Activated T-helper 1 cell treated with Interleukin-2 at 50 U/mL for 16 hours (primary cell): Measurements from ENCODE around the gene PSMD3.

Experiments
- DNase-seq: peaks from one replicate; pipeline ENCODE4 v3.0.0-alpha.2; 2020; ENCODE audit warnings: low read depth

PSMD3 gene

DNA sequence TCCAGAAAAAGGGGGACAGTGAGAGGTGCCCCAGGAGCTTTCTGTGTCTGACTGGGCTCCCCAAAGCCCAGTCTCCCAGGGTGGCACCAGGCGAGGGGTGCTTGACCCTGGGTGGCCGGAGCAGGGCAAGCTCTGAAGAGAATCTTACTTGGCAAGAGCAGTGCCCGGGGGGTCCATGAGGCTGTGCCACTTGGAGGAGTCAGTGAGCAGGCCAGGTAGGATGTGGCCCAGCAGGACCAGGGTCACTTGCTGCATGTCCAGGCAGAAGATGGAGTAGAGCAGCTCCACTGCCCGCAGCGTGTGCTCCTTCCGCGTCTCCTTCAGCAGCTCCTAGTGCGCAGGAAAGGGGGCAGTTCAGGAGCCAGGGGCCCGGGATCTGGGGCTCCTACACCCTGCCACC lies 41.9 kb downstream of the PSMD3 start:
- DNase-seq = no peak

DNA sequence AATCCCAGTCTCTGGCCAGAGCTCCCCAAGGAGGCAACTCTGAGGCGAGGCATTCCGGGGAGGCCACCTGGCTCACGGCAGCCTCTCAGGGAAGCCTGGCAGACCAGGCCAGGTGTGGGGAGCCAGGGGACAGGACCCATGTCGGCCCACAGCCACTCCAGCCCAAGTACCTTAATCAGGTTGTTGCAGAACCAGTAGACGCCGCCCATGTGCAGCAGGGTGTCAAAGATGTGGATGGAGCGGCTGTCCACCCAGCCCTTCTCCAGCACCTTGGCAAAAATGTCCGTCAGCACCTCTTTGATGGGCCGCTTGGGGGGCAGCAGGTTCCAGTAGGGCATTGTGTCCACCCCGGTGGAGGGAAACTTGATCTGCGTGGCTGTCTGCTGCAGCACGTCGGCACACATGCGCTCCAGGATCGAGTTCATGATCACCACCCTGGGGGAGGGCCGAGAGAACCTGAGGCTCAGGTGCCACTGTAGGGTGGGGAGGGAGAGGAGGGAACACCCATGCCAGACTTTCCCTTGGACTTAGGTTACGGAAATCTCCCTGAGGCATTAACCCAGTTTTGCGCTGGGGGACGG lies 42.4 kb downstream of the PSMD3 start:
- no peak for DNase-seq

DNA sequence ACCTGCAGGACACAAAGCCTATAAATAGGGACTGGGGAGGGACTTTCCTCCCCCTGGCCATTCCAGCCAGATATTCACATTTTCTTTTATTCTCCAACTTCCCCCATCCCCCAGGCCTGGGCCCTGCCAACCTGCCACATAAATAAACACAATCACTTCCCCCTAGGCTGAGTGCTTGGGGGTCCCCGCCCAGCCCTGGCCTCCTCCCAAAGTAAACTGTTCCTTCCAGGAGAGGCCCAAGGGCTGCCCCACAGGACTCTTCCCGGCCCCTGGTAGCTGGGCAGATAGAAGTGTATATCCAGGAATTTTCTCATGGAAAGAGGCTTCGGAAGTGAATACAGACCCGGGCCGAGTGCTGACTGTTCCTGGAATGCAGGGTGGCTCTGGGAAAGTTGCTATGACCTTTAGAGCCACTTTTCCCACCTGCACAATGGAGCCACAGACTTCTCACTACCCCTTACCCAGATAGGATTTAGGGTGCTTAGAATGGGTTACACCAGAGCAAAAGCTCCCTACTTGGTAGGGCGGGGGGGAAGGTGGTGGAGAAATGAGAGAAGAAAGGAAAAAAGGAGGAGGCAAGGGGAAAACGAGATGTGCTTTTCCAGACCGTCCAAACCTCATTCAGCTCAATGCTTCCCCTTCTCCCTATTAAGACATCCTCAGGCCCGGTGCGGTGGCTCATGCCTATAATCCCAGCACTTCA lies 43.1 kb downstream of the PSMD3 start:
- no peak for DNase-seq

DNA sequence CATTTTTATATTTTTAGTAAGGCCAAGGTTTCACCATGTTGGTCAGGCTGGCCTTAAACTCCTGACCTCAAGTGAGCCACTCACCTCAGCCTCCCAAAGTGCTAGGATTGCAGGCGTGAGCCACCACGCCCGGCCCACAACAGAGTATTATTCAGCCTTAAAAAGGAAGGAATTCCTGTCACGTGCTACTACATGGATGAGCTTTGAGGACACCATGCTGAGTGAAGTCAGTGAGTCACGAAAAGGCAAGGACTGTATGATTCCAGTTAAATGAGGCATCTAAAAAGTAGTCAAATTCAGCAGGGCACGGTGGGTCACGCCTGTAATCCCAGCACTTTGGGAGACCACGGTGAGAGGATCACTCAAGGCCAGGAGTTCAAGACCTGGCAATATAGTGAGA lies 44.3 kb downstream of the PSMD3 start:
- no peak for DNase-seq

DNA sequence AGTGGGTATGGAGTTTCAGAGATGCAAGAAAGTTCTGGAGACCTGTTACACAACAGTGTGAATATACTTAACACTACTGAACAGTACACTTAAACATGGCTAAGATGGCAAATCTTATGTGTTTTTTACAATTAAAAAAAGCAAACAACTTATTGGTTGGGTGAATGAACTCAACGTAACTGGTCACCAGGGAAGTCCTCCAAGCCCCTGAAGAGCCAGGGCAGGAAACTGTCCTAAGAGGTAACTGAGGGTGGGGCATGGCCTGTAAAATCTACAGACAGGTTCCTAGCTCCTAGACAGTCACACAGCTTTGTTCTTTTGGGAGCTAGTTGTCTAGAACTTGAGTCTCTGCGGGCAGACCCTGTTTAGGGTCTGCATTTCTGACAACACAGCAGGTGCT lies 45.0 kb downstream of the PSMD3 start:
- no peak for DNase-seq

DNA sequence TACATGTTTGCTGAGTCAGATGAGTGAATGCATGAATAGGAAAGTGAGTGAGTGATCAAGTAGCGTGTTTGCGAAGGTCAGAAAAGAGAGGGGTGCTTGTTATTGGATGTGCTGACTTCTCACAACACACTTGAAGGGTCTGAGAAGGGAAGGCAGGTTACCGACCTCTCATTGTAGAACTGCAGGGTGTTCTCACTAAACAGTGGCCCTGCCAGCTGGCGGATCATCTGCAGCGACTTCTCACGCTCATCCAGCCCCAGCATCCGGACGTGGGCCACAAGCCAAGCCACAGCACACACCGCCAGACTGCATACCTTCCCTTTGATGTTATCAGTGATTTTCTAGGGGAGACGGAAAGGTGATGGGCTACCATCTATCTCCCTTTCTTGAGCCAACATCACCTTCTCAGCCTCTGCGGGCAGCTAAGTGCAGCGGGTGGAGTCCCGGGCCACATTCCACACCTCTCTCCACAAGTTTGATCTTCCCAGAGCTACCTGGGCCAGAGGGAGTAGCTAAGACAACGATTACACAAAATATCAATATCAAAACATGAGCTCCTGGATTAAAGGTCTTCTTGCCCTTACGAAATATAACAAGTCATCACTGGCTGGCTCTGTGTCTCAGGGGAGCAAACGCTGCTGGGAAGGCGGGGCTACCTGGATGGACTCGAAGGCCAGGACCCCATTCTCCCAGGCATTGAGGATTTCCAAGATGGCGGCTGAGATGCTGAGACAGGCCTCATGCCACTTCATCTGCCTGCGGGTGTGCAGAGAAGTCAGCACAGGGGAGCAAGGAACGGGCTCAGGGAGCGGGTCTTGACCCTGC lies 45.6 kb downstream of the PSMD3 start:
- DNase-seq = peak; percentile 44

DNA sequence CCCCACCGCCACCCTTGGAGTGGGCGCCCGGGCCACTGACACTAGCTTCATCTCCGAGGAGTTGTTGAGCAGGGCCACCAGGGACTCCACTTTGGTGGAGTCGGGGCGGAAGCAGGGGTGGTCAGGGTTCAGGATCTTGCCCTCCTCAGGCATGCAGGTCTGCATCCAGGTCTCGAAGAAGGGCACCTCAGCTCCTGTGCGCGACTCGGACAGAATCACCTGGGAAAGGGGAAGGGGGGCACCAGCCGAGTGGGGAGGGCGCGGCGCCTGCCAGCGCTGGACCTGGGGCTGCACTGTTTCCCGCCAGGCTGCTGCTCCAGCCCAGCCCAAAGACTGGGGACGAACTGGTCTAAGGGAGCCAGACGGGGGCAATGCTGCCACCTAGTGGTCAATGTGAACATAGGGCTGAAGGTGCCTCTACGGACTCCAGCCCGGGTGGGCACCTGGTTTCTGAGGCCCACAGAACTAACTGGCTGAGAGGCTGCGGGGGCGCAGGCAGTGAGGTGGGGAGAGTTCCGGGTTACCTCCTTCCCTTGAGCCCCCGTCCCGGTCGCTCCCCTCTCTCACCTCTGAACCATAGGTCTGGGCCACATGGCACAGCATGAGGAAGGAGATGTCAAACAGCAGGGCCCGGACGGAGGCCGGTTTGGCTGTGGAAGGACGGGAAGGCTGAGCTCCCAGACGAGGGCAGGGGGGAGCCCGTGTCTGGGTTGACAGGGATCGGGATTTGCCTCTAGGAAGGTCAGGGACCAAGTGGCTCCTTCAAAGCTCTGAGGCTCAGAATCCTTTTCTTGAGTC lies 46.4 kb downstream of the PSMD3 start:
- DNase-seq = peak; percentile 54

DNA sequence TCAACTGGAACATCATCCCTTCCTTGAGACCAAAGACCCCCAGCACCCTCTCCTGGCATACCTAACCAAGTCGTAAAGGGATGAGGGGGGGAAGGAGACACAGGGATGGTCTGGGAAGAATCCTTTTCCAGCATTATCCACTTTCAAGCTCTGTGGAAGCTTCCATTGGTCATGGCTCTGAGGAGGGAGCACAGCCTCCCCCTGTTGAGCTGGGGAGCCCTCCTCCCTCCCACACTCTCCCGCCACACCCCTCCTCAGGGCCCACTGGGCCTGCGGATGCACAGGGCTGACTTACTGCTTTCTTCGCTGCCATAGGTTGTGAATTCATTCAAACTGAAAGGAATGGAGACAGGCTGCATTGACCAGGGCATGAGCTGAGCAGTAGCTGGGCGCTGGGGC lies 47.0 kb downstream of the PSMD3 start:
- no peak for DNase-seq

DNA sequence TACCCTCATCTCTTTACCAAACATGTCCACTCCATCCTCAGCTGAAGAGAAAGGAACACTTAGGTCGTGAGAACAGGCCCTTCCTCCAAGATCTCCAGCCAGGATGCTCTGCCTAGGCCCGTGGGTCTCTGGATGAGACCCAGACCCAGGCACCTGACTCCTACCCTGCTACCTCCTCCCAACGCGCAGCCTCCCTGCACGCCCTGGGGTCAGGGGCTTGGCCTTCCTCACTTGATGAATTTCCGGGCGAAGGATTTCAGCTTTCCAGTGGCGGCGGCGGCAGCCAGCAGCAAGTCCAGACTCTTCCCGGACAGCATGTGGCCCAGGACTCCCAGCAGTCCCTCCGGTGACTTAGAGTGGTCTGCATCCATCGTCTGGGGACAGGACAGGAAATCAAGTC lies 48.0 kb downstream of the PSMD3 start:
- DNase-seq = no peak

DNA sequence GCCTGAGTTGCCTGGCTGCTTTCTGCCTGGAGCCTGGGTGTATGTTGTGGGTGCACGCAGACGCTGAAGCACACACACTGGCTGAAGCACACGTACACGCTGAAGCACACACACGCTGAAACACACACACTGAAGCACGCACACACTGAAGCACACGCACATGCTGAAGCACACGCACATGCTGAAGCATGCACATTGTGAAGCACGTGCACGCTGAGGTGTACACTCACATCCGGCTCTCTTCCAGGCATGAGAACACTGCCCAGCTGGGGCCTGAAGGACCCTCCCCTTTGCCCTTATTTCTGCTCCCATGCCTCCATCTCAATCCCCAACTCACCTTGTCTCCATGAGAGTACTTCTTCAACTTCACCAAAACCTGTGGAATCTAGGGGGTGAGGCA lies 51.1 kb downstream of the PSMD3 start:
- no peak for DNase-seq

DNA sequence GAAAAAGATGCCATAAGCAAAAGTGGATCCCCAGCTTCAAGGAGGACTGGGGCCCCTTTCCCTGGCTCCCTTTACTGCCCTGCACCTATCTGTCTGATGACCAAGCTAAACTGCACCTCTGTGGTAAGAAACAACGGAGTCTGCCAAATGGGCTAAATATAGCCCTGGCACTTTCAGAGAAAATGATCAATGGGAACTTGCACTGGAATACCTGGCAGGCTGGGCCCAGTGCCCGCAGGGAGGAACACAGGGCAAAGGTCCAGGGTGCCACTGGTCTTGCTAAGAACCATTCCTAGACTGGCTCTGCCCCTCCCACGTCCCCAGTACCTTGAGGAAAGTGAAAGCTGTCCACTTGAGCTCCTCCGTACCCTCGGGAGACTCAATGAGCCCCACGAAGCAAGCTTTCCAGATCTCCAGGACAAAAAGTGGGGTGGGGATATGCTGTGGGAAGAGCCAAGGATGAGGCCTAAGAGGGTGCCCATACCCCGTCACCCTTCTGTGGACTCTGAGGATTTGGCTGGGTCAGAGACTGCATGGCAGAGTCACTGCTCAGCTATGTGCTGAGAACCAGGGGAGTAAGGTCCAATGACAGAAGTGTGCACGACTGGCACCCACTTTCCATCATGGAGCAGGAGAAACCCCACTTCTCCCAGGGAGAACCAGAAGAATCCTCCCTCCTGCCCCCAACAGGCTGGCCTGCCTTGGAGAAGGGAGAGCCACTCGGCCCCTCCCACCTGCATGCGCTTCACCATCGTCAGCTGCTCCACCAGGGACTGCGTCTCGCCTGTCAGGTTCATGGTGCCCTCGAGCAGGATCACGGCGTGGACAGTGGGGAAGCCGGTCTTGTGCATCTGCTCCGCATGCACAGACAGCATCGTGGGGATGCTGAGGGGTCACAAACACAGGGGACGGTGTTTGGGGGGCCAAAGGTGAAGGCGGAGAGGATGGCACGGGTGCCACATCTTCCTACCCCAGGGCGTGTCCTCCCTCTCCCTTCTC lies 52.0 kb downstream of the PSMD3 start:
- no peak for DNase-seq

DNA sequence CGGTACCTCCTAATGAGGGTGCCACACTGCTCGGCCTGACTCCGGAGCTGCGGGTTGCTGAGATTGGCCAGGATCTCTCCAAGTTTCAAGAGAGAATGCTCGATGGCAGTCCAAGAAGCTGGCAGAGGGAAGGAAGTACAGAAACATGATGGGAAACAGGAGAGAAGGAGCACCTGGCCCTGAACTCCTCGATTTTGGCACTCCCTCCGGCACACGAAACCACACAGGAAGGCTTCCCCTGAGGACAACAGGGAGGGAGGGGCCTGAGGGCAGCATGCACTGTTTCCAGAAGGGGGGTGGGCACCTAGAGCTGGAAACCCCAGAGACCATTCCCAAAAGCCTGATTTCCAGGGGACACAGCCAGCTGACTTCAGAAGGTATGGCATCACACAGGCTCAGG lies 52.7 kb downstream of the PSMD3 start:
- DNase-seq = no peak

DNA sequence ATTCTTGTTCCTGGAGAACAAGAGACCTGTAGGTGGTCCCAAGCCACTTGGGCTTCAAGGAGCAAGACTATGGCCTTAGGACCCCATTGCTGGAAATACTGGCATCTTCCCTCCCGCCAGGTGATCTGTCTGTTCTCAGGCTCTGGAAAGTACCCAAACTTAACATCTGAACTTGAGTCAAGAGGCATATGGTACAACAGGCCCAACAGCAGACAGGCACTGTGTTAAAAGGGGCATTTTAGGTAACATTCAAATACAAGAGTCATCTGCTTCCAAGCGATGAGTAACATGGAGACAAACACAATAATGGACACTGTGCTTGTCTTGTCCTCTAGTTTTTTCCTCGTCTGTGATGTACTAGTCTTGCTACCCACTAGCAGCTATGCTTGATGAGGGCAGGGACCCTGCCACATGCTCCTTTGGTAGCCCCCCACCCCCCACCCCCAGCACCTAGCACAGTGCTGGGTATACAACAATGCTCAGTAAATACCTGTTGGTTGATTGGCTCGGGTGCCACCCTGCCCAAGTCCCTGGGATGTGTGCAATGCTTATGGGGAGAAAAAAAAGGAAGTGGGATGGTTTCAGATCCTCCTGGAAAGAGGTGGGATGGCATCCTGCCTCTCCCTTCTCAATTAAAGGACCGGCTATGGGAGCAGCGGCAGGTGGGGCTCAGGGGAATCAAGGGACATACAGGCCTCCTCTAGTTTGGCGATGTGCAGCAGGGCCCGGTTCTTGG lies 54.0 kb downstream of the PSMD3 start:
- no peak for DNase-seq

DNA sequence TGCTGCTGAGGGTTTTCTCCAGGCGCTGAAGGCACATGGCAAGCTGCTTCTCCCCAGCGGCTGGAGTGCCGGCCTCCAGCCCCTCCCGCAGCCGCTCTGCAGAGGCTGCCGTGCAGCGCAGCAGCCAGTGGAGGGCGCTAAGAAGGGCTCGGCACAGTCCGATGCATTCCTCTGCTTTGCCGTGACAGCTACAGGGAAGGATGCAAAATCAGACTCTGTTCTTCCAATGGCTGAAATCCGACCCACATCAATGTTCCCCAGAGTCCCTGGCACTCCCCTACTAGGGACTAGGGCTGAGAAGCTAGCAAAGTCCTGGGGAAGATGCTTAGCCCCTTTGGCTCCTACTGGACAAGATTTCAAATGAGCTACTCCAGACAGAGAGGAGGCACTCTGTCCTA lies 54.6 kb downstream of the PSMD3 start:
- DNase-seq = no peak

DNA sequence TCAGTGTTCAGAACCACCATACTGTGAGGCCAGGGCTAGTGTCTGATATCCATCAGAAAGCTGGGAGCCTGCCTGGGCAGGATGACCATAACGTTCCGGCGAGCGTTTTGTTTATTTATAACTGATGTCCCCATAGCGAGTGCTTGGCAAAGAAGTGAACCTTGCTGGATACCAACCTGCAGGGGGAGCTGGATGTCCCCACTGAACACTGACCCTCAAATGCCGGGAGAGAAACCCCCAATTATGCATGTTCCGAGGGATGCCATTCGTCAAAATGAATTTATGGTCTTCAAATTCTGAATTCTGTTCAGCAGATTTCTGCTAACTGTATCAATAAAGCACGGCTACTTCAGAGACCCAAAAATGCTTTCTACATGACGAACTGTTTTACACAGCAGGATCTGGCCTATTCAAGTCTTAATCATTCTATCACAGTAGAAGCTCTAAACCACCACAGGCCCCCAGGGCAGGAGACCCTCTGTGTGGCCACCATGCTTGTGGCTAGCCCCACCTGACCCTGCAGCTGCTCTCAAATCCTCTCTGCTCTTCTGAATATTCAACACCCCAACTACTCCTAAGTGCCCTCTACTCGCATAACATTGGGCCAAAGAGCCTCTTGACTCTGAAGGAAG lies 58.4 kb downstream of the PSMD3 start:
- no peak for DNase-seq

DNA sequence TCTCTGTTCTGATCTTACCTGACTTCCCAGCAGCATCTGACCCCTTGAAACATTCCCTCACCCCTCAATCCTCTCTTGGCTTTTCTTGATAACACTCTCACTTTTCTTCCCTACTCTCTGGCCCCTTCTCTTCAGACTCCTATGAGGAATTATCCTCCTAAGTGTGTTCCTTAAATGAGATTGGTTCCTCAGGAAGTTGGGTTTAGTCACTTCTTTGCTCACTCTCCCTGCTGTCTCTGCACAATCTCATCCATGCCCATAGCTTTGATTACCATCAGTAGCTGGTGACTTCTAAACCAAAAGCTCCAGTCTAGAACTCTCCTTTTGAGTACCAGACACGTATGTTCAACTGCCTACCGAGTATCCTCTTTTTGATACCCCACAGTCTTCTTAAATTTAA lies 60.6 kb downstream of the PSMD3 start:
- DNase-seq = no peak
